Activated CD8-positive, alpha-beta T cell treated with anti-CD3 and anti-CD28 coated beads for 36 hours (primary cell): ENCODE measurements around the gene KLF7. TPM values are rescaled to one million over a fixed set of nuclear protein-coding genes. Genes with fewer than 3 reads are reported as not detected.
A peak's percentile ranks its signal among the peaks of the same experiment; 100 is the strongest.

Source experiments
- ATAC-seq: fragments of 200-7000 bp; cut with Tn5 transposase; one replicate; pipeline ENCODE4 v1.10.0; 2021; ENCODE audit warnings: mild to moderate bottlenecking, moderate library complexity
- CTCF ChIA-PET: fragments of 350-600 bp; sonication (Branson Sonifier 250); formaldehyde crosslinking; loops from one replicate; lab custom pipeline; 2021; ENCODE audit warnings: antibody characterized with exemption; lab: Charles Lee
- POLR2A ChIA-PET: fragments of 350-600 bp; sonication (Branson Sonifier 250); formaldehyde crosslinking; loops from one replicate; lab custom pipeline; 2021; ENCODE audit warnings: antibody characterized with exemption; lab: Charles Lee
- DNase-seq: peaks from one replicate; pipeline ENCODE4 v3.0.0-alpha.2; 2020
- H3K27ac Mint-ChIP-seq: one replicate; pipeline ENCODE4 v1.8.0; 2021; ENCODE audit warnings: mild to moderate bottlenecking, mixed read lengths
- H3K27me3 Mint-ChIP-seq: one replicate; pipeline ENCODE4 v1.8.0; 2021; ENCODE audit warnings: mixed read lengths
- H3K36me3 Mint-ChIP-seq: one replicate; pipeline ENCODE4 v1.8.0; 2021; ENCODE audit warnings: low read depth, mixed read lengths
- H3K4me1 Mint-ChIP-seq: one replicate; pipeline ENCODE4 v1.8.0; 2021; ENCODE audit warnings: low read depth, mixed read lengths
- H3K4me3 Mint-ChIP-seq: one replicate; pipeline ENCODE4 v1.8.0; 2021; ENCODE audit warnings: mild to moderate bottlenecking, moderate library complexity, mixed read lengths
- H3K9me3 Mint-ChIP-seq: one replicate; pipeline ENCODE4 v1.8.0; 2021; ENCODE audit warnings: mixed read lengths
- intact Hi-C: fragments of 100-400 bp; cut with micrococcal nuclease; formaldehyde crosslinking; loops from one replicate; pipeline ENCODE4 v1.10.0; 2022
- total RNA-seq, 2 experiments: library from RNA; stranded (reverse); gene quantifications; one replicate each; pipeline ENCODE4 v1.2.3, GENCODE V29; 2021
- TF ChIP-seq, protein P1 (sequence below): fragments of 200-600 bp; IDR thresholded peaks from one replicate; pipeline ENCODE4 v1.8.0; 2022; ENCODE audit warnings: antibody characterized with exemption, mild to moderate bottlenecking

Gene KLF7
- total RNA-seq, 2 experiments from 2014 or later = 9.8 to 10.0 TPM

DNA sequence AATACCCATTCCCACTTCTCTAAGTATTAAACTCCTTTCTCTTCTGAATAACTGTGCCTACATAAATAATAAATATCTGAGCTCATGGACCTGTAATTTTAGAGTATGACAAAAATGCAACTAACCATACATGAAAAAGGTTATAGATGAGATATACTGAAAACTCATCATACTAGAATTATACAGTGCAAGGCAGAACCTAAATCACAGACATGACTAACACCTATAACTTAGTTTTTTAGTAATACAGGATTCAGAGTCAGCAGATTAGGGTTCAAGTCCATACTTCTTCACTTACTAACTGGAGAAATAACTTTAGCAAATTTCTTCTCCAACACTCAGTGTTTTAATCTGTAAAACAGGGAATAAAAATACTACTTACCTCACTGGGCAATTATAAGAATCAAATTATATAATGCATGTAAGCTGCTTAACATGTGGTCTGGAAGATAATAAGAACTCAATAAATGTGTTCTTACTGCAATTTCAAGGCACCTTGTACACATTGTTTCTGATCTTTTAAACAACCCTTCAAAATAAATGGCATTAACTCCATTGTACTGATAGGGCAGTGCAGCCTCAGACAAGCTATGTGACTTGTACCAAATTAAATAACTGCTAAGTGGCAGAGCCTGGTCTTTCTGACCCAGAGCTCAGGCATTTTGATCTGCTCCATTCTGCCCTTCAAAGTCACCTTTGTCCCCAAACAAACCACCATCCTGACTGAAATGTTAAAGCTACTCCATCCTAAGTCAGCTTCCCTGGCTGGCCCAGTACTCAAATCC is 39.6 kb upstream of the KLF7 start:
- intact Hi-C loops = no loop called here
- H3K9me3 Mint-ChIP-seq = no peaks in the 10 kb centered on the region
- DNase-seq (no peak), ATAC-seq (no peak)
- H3K4me1 Mint-ChIP-seq = no peaks in the 10 kb centered on the region
- TF ChIP-seq, protein P1, sequence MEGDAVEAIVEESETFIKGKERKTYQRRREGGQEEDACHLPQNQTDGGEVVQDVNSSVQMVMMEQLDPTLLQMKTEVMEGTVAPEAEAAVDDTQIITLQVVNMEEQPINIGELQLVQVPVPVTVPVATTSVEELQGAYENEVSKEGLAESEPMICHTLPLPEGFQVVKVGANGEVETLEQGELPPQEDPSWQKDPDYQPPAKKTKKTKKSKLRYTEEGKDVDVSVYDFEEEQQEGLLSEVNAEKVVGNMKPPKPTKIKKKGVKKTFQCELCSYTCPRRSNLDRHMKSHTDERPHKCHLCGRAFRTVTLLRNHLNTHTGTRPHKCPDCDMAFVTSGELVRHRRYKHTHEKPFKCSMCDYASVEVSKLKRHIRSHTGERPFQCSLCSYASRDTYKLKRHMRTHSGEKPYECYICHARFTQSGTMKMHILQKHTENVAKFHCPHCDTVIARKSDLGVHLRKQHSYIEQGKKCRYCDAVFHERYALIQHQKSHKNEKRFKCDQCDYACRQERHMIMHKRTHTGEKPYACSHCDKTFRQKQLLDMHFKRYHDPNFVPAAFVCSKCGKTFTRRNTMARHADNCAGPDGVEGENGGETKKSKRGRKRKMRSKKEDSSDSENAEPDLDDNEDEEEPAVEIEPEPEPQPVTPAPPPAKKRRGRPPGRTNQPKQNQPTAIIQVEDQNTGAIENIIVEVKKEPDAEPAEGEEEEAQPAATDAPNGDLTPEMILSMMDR = no peak
- H3K27me3 Mint-ChIP-seq = no peaks in the 10 kb centered on the region
- no peaks in the 10 kb centered on the region for H3K36me3 Mint-ChIP-seq
- CTCF ChIA-PET = no interaction called here
- no peak overlapping the region for H3K27ac Mint-ChIP-seq
- POLR2A ChIA-PET = no interaction called here
- H3K4me3 Mint-ChIP-seq = no peak overlapping the region

- CTCF ChIA-PET = interaction anchor here (1.3 to 1.4 kb wide), 2 partner anchors 13 to 18 kb away, joined by 3 to 6 read pairs; no protein-coding TSS in a partner anchor
- no peak for ATAC-seq
- TF ChIP-seq, protein P1 = no peak
- no peaks in the 10 kb centered on the region for H3K27me3 Mint-ChIP-seq
- H3K27ac Mint-ChIP-seq = no peak overlapping the region
- POLR2A ChIA-PET = no interaction called here
- H3K4me3 Mint-ChIP-seq = no peak overlapping the region
- no peaks in the 10 kb centered on the region for H3K9me3 Mint-ChIP-seq
- DNase-seq = no peak
- H3K36me3 Mint-ChIP-seq = no peaks in the 10 kb centered on the region
- H3K4me1 Mint-ChIP-seq = no peaks in the 10 kb centered on the region
- intact Hi-C loops = no loop called here
Measured at GRCh38 chr2:207203056-207203455, 37.3 kb upstream of the KLF7 start.

DNA sequence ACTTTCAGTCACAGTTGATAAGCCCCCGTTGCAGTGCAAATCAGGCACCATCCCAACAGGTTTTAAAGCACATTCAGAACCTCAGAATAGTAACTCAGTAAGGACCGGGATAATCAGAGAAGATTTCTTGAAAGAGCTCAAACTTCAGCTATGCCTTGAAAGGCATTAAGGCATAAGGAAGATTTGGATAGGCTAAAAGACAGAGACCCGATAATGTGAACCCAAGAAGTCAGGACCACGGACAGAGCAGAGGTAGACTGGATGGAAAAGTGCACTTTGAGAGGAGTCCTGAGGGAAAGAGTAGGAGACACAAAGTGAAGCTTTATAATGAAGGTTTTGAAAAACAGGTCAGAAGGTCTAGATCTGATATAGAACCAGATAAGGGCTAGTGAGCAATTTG is 36.9 kb upstream of the KLF7 start:
- Mint-ChIP-seq H3K9me3 (no peaks in the 10 kb centered on the region), H3K4me1 (no peaks in the 10 kb centered on the region), H3K36me3 (no peaks in the 10 kb centered on the region), H3K4me3 (no peak overlapping the region), H3K27ac (no peak overlapping the region), H3K27me3 (no peaks in the 10 kb centered on the region)
- peak; percentile 22 for DNase-seq
- ChIA-PET CTCF (interaction anchor here (1.3 to 1.4 kb wide), 2 partner anchors 13 to 18 kb away, joined by 3 to 6 read pairs; no protein-coding TSS in a partner anchor), POLR2A (no interaction called here)
- ATAC-seq = no peak
- TF ChIP-seq, protein P1 = no peak
- intact Hi-C loops = no loop called here

DNA sequence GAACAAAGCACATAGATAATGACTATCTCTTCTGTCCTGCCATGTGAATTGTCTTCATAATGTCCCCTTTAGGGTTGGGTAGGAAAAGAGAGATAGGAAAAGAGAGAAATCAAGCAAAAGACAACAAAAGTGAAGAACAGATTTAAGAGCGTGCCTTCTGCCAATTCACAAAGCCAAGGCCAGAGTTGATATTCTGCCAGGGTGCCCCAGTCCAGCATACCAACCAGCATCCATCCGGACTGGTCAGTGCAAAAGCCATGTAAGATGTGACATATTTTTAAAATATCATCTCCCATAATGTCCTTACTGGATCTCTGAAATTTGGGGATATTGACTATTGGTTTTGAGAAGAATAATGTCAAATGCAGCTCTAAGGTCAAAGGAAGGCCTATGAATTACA is 35.7 kb upstream of the KLF7 start:
- ChIA-PET CTCF (no interaction called here), POLR2A (interaction anchor here (0.6 kb wide), 1 partner anchor 244 kb away, joined by 3 read pairs; no protein-coding TSS in a partner anchor)
- ATAC-seq = no peak
- Mint-ChIP-seq H3K36me3 (no peaks in the 10 kb centered on the region), H3K9me3 (no peaks in the 10 kb centered on the region), H3K27me3 (no peaks in the 10 kb centered on the region), H3K4me3 (no peak overlapping the region), H3K4me1 (no peaks in the 10 kb centered on the region), H3K27ac (no peak overlapping the region)
- TF ChIP-seq, protein P1 = no peak
- DNase-seq = no peak
- intact Hi-C loops = no loop called here

GRCh38 chr2:207200136-207200535 is 34.4 kb upstream of the KLF7 start:
- intact Hi-C loops = no loop called here
- no peak overlapping the region for H3K4me3 Mint-ChIP-seq
- no peak for ATAC-seq
- no peaks in the 10 kb centered on the region for H3K4me1 Mint-ChIP-seq
- TF ChIP-seq, protein P1 = no peak
- no peaks in the 10 kb centered on the region for H3K9me3 Mint-ChIP-seq
- no peaks in the 10 kb centered on the region for H3K36me3 Mint-ChIP-seq
- no peak overlapping the region for H3K27ac Mint-ChIP-seq
- CTCF ChIA-PET = no interaction called here
- POLR2A ChIA-PET = no interaction called here
- H3K27me3 Mint-ChIP-seq = no peaks in the 10 kb centered on the region
- no peak for DNase-seq
